ENCODE measurements around the gene AGAP1.

DNA sequence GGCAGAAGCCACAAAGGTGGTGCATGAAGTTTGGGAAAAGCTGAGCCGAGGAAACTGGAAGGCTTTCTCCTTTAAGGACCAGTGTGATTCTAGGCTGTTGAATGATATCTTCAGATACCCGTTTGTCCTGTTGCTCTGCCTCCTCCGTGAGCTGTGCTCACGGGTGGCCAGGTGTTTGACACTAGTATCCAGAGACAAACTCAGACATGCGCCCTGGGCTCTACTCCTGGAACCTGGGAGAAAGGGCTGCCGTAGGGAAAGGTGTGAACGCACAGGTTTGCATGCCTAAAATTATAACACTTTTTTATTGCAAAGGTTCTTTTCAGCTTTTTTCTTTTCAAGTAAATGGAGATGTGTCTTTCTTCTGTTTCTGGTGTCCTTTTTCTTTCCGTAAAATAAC, 81.6 kb downstream of the AGAP1 start:
- TF ChIP-seq, protein P1, sequence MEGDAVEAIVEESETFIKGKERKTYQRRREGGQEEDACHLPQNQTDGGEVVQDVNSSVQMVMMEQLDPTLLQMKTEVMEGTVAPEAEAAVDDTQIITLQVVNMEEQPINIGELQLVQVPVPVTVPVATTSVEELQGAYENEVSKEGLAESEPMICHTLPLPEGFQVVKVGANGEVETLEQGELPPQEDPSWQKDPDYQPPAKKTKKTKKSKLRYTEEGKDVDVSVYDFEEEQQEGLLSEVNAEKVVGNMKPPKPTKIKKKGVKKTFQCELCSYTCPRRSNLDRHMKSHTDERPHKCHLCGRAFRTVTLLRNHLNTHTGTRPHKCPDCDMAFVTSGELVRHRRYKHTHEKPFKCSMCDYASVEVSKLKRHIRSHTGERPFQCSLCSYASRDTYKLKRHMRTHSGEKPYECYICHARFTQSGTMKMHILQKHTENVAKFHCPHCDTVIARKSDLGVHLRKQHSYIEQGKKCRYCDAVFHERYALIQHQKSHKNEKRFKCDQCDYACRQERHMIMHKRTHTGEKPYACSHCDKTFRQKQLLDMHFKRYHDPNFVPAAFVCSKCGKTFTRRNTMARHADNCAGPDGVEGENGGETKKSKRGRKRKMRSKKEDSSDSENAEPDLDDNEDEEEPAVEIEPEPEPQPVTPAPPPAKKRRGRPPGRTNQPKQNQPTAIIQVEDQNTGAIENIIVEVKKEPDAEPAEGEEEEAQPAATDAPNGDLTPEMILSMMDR (IDR thresholded peaks at IDR 0.05), result no peak
- TF ChIP-seq EZH2phosphoT487 (IDR thresholded peaks at IDR 0.05), result no peak
- no peak for TF ChIP-seq EZH2 (IDR thresholded peaks at IDR 0.05)

Data from neural progenitor cell (in vitro differentiated cells).